ENCODE measurements around the gene HSD17B2.

The HSD17B2 gene

GRCh38 chr16:82063456-82064082 lies 28.5 kb downstream of the HSD17B2 start:
- Histone ChIP-seq H3K4me2 (ENCODE audit: low read length) (no peak overlapping the region), H3K4me1 (ENCODE audit: control insufficient read depth, low read length) (no peaks in the 10 kb centered on the region)

GRCh38 chr16:82067042-82067803 lies 32.2 kb downstream of the HSD17B2 start:
- H3K79me2 ChIP-seq (ENCODE audit: control insufficient read depth, low read length) = no peaks in the 10 kb centered on the region
- H3K9me3 ChIP-seq (ENCODE audit: control insufficient read depth, insufficient read depth, low read length) = no peaks in the 10 kb centered on the region
- H3K4me2 ChIP-seq (ENCODE audit: low read length) = no peak overlapping the region
- no peak overlapping the region for H3K4me3 ChIP-seq (ENCODE audit: low read length)
- no peaks in the 10 kb centered on the region for H4K20me1 ChIP-seq (ENCODE audit: control insufficient read depth, insufficient read depth, low read depth, low read length)
- no peaks in the 10 kb centered on the region for H3F3A ChIP-seq (ENCODE audit: control insufficient read depth, insufficient read depth)
- no peaks in the 10 kb centered on the region for H3K9me2 ChIP-seq (replicated peaks; ENCODE audit: control insufficient read depth, low read length)
- H3K27ac ChIP-seq (ENCODE audit: low read depth, low read length) = no peak overlapping the region
- no peak for TF ChIP-seq EZH2phosphoT487 (IDR thresholded peaks at IDR 0.05; ENCODE audit: borderline replicate concordance, low read length)
- TF ChIP-seq CTCF (IDR thresholded peaks at IDR 0.05; ENCODE audit: low read depth, low read length, poor library complexity, severe bottlenecking) = no peak
- H3K27me3 ChIP-seq (ENCODE audit: control insufficient read depth, low read length) = 0 out of 2 replicates have a peak, but pooled peaks cover 6% of the 10 kb centered on the region
- H3K36me3 ChIP-seq (ENCODE audit: control insufficient read depth, low read length) = no peaks in the 10 kb centered on the region
- no peaks in the 10 kb centered on the region for H3K4me1 ChIP-seq (ENCODE audit: control insufficient read depth, low read length)

More at GRCh38 chr16:82063456-82064082, 28.5 kb downstream of the HSD17B2 start:
- H3K9me2 ChIP-seq (replicated peaks; ENCODE audit: control insufficient read depth, low read length) = no peaks in the 10 kb centered on the region
- no peak for TF ChIP-seq CTCF (IDR thresholded peaks at IDR 0.05; ENCODE audit: low read depth, low read length, poor library complexity, severe bottlenecking)
- TF ChIP-seq EZH2phosphoT487 (IDR thresholded peaks at IDR 0.05; ENCODE audit: borderline replicate concordance, low read length) = no peak
- no peaks in the 10 kb centered on the region for H3K79me2 ChIP-seq (ENCODE audit: control insufficient read depth, low read length)
- H3K9me3 ChIP-seq (ENCODE audit: control insufficient read depth, insufficient read depth, low read length) = no peaks in the 10 kb centered on the region
- H3K36me3 ChIP-seq (ENCODE audit: control insufficient read depth, low read length) = no peaks in the 10 kb centered on the region
- no peak overlapping the region for H3K4me3 ChIP-seq (ENCODE audit: low read length)
- no peaks in the 10 kb centered on the region for H3F3A ChIP-seq (ENCODE audit: control insufficient read depth, insufficient read depth)
- no peak overlapping the region for H3K27ac ChIP-seq (ENCODE audit: low read depth, low read length)
- no peaks in the 10 kb centered on the region for H4K20me1 ChIP-seq (ENCODE audit: control insufficient read depth, insufficient read depth, low read depth, low read length)
- H3K27me3 ChIP-seq (ENCODE audit: control insufficient read depth, low read length) = 0 out of 2 replicates have a peak, but pooled peaks cover 4% of the 10 kb centered on the region

- Histone ChIP-seq H3K4me2 (ENCODE audit: low read length) (no peak overlapping the region), H3K79me2 (ENCODE audit: control insufficient read depth, low read length) (no peaks in the 10 kb centered on the region), H3F3A (ENCODE audit: control insufficient read depth, insufficient read depth) (no peaks in the 10 kb centered on the region), H3K4me3 (ENCODE audit: low read length) (no peak overlapping the region), H4K20me1 (ENCODE audit: control insufficient read depth, insufficient read depth, low read depth, low read length) (no peaks in the 10 kb centered on the region), H3K9me3 (ENCODE audit: control insufficient read depth, insufficient read depth, low read length) (no peaks in the 10 kb centered on the region), H3K4me1 (ENCODE audit: control insufficient read depth, low read length) (no peaks in the 10 kb centered on the region), H3K27ac (ENCODE audit: low read depth, low read length) (no peak overlapping the region), H3K9me2 (replicated peaks; ENCODE audit: control insufficient read depth, low read length) (no peaks in the 10 kb centered on the region), H3K36me3 (ENCODE audit: control insufficient read depth, low read length) (no peaks in the 10 kb centered on the region), H3K27me3 (ENCODE audit: control insufficient read depth, low read length) (0 out of 2 replicates have a peak, but pooled peaks cover 6% of the 10 kb centered on the region)
- TF ChIP-seq CTCF (IDR thresholded peaks at IDR 0.05; ENCODE audit: low read depth, low read length, poor library complexity, severe bottlenecking) = no peak
- TF ChIP-seq EZH2phosphoT487 (IDR thresholded peaks at IDR 0.05; ENCODE audit: borderline replicate concordance, low read length) = no peak
Measured at GRCh38 chr16:82067804-82068325, 32.8 kb downstream of the HSD17B2 start.
